Keratinocyte (primary cell): Measurements from ENCODE around the gene RHBDL2.

ENCODE experiments used
- CTCF ChIP-seq, 3 experiments: IDR thresholded peaks in 1 of 3; conservative IDR thresholded peaks in 1 of 3; optimal IDR thresholded peaks in 1 of 3; 2 replicates in 2 of 3; 3 replicates in 1 of 3; pipeline versions ENCODE3 to v1.5.1; 2011; ENCODE audit warnings: low read length in 3 of 3, mild to moderate bottlenecking in 3 of 3, moderate library complexity in 2 of 3, control low read depth in 1 of 3, inconsistent platforms in 1 of 3; ENCODE audit not compliant: insufficient read depth in 2 of 3; ENCODE audit errors: extremely low read depth in 1 of 3
- EZH2 ChIP-seq: IDR thresholded peaks from one replicate; pipeline ENCODE4 v1.6.1; 2012; ENCODE audit warnings: inconsistent platforms, mild to moderate bottlenecking, low read length, moderate library complexity

GRCh38 chr1:38905985-38906384 lies 35.6 kb downstream of the RHBDL2 start:
- no peak for TF ChIP-seq CTCF (optimal IDR thresholded peaks at IDR 0.05 in 1 of 3, IDR thresholded peaks at IDR 0.05 in 1 of 3, conservative IDR thresholded peaks at IDR 0.05 in 1 of 3; ENCODE audit: extremely low read depth in 1 of 3, insufficient read depth in 2 of 3, low read length in 3 of 3)
- TF ChIP-seq EZH2: no peak
